Liver (tissue), 9 donors: Measurements from ENCODE around the gene ECE1. TPM values are rescaled to one million over a fixed set of nuclear protein-coding genes. Genes with fewer than 3 reads are reported as not detected.

Experiments used
- DNase-seq: peaks from one replicate; pipeline ENCODE4 v3.0.0-alpha.2; 2017; ENCODE audit warnings: low spot score
- H3K27ac ChIP-seq, 2 donors: one replicate each; pipeline ENCODE4 v1.7.0; 2013; ENCODE audit warnings: inconsistent platforms in 2 of 2, low read length in 2 of 2, control low read depth in 1 of 2, low read depth in 1 of 2, mild to moderate bottlenecking in 1 of 2
- H3K27me3 ChIP-seq, 4 donors: one replicate each; pipeline versions ENCODE4 v1.6.1 to v1.7.0; 2013; ENCODE audit warnings: low read length in 3 of 4, inconsistent platforms in 1 of 4, mild to moderate bottlenecking in 1 of 4, moderate library complexity in 1 of 4; ENCODE audit not compliant: control insufficient read depth in 4 of 4, insufficient read depth in 4 of 4
- H3K36me3 ChIP-seq, 4 donors: one replicate each; pipeline versions ENCODE4 v1.6.1 to v1.7.0; 2013; ENCODE audit warnings: low read length in 3 of 4, mild to moderate bottlenecking in 3 of 4, low read depth in 1 of 4, moderate library complexity in 1 of 4; ENCODE audit not compliant: control insufficient read depth in 4 of 4, insufficient read depth in 3 of 4
- H3K4me1 ChIP-seq, 4 donors: one replicate each; pipeline versions ENCODE4 v1.6.1 to v1.7.0; 2013; ENCODE audit warnings: low read length in 3 of 4, mild to moderate bottlenecking in 3 of 4, moderate library complexity in 1 of 4; ENCODE audit not compliant: control insufficient read depth in 4 of 4, insufficient read depth in 4 of 4
- H3K4me3 ChIP-seq, 3 donors: one replicate each; pipeline versions ENCODE4 v1.6.1 to v1.7.0; 2013; ENCODE audit warnings: low read length in 3 of 3, control low read depth in 1 of 3, low read depth in 1 of 3, mild to moderate bottlenecking in 1 of 3
- H3K9ac ChIP-seq, 2 donors: one replicate each; pipeline ENCODE4 v1.7.0; 2013; ENCODE audit warnings: low read length in 2 of 2, mild to moderate bottlenecking in 2 of 2, moderate library complexity in 2 of 2, control low read depth in 1 of 2, low read depth in 1 of 2
- H3K9me3 ChIP-seq, 4 donors: one replicate each; pipeline versions ENCODE4 v1.6.1 to v1.7.0; 2013; ENCODE audit warnings: low read length in 3 of 4; ENCODE audit not compliant: control insufficient read depth in 4 of 4
- EGR1 ChIP-seq, 2 donors: IDR thresholded peaks; 2 replicates each; pipeline ENCODE4 v1.6.1; 2016 to 2018; ENCODE audit warnings: antibody characterized with exemption in 2 of 2, low read depth in 2 of 2
- FOXA1 ChIP-seq: IDR thresholded peaks from 2 replicates; pipeline ENCODE4 v1.6.1; 2016; ENCODE audit warnings: antibody characterized with exemption
- FOXA2 ChIP-seq: IDR thresholded peaks from 2 replicates; pipeline ENCODE4 v1.6.1; 2016; ENCODE audit warnings: antibody characterized with exemption
- GABPA ChIP-seq, 2 donors: IDR thresholded peaks in 1 of 2; conservative IDR thresholded peaks in 1 of 2; 2 replicates each; pipeline ENCODE4 v1.6.1; 2016; ENCODE audit warnings: antibody characterized with exemption in 2 of 2, mild to moderate bottlenecking in 1 of 2, moderate library complexity in 1 of 2
- HNF4A ChIP-seq, 2 donors: conservative IDR thresholded peaks; 2 replicates each; pipeline ENCODE4 v1.6.1; 2016; ENCODE audit warnings: antibody characterized with exemption in 2 of 2, mild to moderate bottlenecking in 2 of 2
- HNF4G ChIP-seq: IDR thresholded peaks from 2 replicates; pipeline ENCODE4 v1.6.1; 2016; ENCODE audit warnings: antibody characterized with exemption
- JUND ChIP-seq, 2 donors: IDR thresholded peaks; 2 replicates each; pipeline ENCODE4 v1.6.1; 2016; ENCODE audit warnings: antibody characterized with exemption in 2 of 2
- NR2F2 ChIP-seq: IDR thresholded peaks from 2 replicates; pipeline ENCODE4 v1.6.1; 2016; ENCODE audit warnings: antibody characterized with exemption
- RAD21 ChIP-seq, 2 donors: IDR thresholded peaks; 2 replicates each; pipeline ENCODE4 v1.6.1; 2016; ENCODE audit warnings: antibody characterized with exemption in 2 of 2, mild to moderate bottlenecking in 2 of 2
- RXRA ChIP-seq, 2 donors: IDR thresholded peaks; 2 replicates each; pipeline ENCODE4 v1.6.1; 2017 to 2018; ENCODE audit warnings: antibody characterized with exemption in 2 of 2, mild to moderate bottlenecking in 1 of 2
- SP1 ChIP-seq: IDR thresholded peaks from 2 replicates; pipeline ENCODE4 v1.6.1; 2018; ENCODE audit warnings: antibody characterized with exemption, mild to moderate bottlenecking
- TAF1 ChIP-seq: conservative IDR thresholded peaks from 2 replicates; pipeline ENCODE4 v1.6.1; 2016; ENCODE audit warnings: antibody characterized with exemption, mild to moderate bottlenecking
- YY1 ChIP-seq: IDR thresholded peaks from 2 replicates; pipeline ENCODE4 v1.6.1; 2016; ENCODE audit warnings: antibody characterized with exemption, mild to moderate bottlenecking
- WGBS: extraction: QIAGEN DNeasy Blood & Tissue Kit; methylation state at CpG from one replicate; pipeline ENCODE4 v1.1.7; 2013; 5-methylcytosine and 5-hydroxymethylcytosine counted together
- polyA plus RNA-seq, 2 donors: library from polyadenylated mRNA; stranded (reverse) in 1 of 2; unstranded in 1 of 2; fragments of 200-250 nt in 1 of 2; fragments of >200 nt in 1 of 2; fragmentation: Nextera tagmentation in 1 of 2; extraction: Ambion mirVana in 1 of 2; gene quantifications; one replicate each; pipeline versions ENCODE4 v1.2.1 to v1.2.3, GENCODE V29; 2013 to 2015
- total RNA-seq, 2 donors: library from RNA; depleted of rRNA; stranded (reverse); fragments of >200 nt; gene quantifications; one replicate each; pipeline ENCODE4 v1.2.3, GENCODE V29; 2014
- TF ChIP-seq, protein P1 (sequence below): IDR thresholded peaks from 2 replicates; pipeline ENCODE4 v1.6.1; 2016; ENCODE audit warnings: antibody characterized with exemption
- TF ChIP-seq, protein P2 (sequence below): IDR thresholded peaks from 2 replicates; pipeline ENCODE4 v1.6.1; 2016; ENCODE audit warnings: antibody characterized with exemption, mild to moderate bottlenecking
- TF ChIP-seq, protein P3 (sequence below): IDR thresholded peaks from 2 replicates; pipeline ENCODE4 v1.6.1; 2016; ENCODE audit warnings: antibody characterized with exemption
- TF ChIP-seq, protein P4 (sequence below): IDR thresholded peaks from 2 replicates; pipeline ENCODE4 v1.6.1; 2016; ENCODE audit warnings: antibody characterized with exemption
- TF ChIP-seq, protein P5 (sequence below): fragments of 150-350 bp; IDR thresholded peaks from 2 replicates; pipeline ENCODE4 v1.5.1; 2017; ENCODE audit warnings: improper control_type of control experiment, low read depth, low read length; ENCODE audit not compliant: missing input control
- donor health status: healthy.
- donor health status: healthy.
- donor health status: healthy.
- donor health status: healthy.
- donor health status: healthy.

Gene ECE1
- total and polyA plus RNA-seq, 4 donors = 29.3 to 46.4 (median 39.6) TPM

DNA sequence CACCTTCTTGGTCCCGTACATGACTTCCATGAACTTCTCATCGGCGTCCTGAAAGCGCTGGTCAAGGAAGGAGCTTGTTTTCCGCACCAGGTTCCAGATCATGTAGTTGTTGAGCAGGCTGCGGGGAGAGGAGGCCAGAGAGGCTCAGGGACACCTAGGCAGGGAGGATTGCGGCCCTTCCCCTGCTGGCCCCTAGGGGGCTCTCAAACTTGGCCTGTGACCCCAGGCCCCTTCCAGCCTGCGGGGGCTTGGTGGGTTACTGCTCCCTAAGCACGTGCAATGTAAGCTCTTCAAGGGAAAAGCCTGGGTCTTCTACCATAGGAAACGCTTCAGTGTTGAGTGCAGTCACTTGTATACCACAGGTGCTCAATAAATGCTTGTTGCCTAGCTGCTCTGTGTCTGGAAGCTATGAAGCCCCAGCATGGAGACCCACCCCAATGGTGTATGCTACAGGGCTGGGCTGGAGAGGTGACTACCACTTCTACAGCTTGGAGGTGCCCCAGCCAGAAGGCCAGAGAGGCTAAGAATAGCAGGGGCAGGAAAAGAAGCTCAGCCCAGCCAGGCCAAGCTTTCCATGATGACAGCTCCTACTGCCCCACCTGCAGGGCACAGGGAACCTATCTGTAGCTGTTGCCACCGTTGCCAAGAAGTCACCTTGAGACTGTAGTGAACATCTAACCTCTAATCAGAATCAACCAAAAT lies 45.1 kb downstream of the ECE1 start:
- Histone ChIP-seq H3K4me1 (peaks cover 0 to 15% (median 11%) of the 10 kb centered on the region in 4 donors), H3K36me3 (peaks cover 3 to 51% (median 31%) of the 10 kb centered on the region in 4 donors), H3K9me3 (no peaks in the 10 kb centered on the region), H3K4me3 (no peak overlapping the region), H3K9ac (no peak overlapping the region), H3K27me3 (no peaks in the 10 kb centered on the region), H3K27ac (no peak overlapping the region)
- TF ChIP-seq RAD21 (IDR thresholded peaks at IDR 0.05) = no peak
- TF ChIP-seq, protein P1, sequence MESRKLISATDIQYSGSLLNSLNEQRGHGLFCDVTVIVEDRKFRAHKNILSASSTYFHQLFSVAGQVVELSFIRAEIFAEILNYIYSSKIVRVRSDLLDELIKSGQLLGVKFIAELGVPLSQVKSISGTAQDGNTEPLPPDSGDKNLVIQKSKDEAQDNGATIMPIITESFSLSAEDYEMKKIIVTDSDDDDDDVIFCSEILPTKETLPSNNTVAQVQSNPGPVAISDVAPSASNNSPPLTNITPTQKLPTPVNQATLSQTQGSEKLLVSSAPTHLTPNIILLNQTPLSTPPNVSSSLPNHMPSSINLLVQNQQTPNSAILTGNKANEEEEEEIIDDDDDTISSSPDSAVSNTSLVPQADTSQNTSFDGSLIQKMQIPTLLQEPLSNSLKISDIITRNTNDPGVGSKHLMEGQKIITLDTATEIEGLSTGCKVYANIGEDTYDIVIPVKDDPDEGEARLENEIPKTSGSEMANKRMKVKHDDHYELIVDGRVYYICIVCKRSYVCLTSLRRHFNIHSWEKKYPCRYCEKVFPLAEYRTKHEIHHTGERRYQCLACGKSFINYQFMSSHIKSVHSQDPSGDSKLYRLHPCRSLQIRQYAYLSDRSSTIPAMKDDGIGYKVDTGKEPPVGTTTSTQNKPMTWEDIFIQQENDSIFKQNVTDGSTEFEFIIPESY = no peak
- no peak for TF ChIP-seq HNF4G
- TF ChIP-seq, protein P2, sequence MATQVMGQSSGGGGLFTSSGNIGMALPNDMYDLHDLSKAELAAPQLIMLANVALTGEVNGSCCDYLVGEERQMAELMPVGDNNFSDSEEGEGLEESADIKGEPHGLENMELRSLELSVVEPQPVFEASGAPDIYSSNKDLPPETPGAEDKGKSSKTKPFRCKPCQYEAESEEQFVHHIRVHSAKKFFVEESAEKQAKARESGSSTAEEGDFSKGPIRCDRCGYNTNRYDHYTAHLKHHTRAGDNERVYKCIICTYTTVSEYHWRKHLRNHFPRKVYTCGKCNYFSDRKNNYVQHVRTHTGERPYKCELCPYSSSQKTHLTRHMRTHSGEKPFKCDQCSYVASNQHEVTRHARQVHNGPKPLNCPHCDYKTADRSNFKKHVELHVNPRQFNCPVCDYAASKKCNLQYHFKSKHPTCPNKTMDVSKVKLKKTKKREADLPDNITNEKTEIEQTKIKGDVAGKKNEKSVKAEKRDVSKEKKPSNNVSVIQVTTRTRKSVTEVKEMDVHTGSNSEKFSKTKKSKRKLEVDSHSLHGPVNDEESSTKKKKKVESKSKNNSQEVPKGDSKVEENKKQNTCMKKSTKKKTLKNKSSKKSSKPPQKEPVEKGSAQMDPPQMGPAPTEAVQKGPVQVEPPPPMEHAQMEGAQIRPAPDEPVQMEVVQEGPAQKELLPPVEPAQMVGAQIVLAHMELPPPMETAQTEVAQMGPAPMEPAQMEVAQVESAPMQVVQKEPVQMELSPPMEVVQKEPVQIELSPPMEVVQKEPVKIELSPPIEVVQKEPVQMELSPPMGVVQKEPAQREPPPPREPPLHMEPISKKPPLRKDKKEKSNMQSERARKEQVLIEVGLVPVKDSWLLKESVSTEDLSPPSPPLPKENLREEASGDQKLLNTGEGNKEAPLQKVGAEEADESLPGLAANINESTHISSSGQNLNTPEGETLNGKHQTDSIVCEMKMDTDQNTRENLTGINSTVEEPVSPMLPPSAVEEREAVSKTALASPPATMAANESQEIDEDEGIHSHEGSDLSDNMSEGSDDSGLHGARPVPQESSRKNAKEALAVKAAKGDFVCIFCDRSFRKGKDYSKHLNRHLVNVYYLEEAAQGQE = no peak
- TF ChIP-seq FOXA2 = no peak
- TF ChIP-seq SP1 = no peak
- TF ChIP-seq NR2F2 = no peak
- TF ChIP-seq, protein P3, sequence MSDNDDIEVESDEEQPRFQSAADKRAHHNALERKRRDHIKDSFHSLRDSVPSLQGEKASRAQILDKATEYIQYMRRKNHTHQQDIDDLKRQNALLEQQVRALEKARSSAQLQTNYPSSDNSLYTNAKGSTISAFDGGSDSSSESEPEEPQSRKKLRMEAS = no peak
- TF ChIP-seq FOXA1 = no peak
- TF ChIP-seq JUND (IDR thresholded peaks at IDR 0.05) = no peak
- no peak for TF ChIP-seq EGR1 (IDR thresholded peaks at IDR 0.05; ENCODE audit: low read depth in 2 of 2)
- TF ChIP-seq TAF1 = no peak
- TF ChIP-seq HNF4A (conservative IDR thresholded peaks at IDR 0.05) = no peak
- TF ChIP-seq, protein P4, sequence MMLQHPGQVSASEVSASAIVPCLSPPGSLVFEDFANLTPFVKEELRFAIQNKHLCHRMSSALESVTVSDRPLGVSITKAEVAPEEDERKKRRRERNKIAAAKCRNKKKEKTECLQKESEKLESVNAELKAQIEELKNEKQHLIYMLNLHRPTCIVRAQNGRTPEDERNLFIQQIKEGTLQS = no peak
- no peak for TF ChIP-seq RXRA (IDR thresholded peaks at IDR 0.05)
- TF ChIP-seq, protein P5, sequence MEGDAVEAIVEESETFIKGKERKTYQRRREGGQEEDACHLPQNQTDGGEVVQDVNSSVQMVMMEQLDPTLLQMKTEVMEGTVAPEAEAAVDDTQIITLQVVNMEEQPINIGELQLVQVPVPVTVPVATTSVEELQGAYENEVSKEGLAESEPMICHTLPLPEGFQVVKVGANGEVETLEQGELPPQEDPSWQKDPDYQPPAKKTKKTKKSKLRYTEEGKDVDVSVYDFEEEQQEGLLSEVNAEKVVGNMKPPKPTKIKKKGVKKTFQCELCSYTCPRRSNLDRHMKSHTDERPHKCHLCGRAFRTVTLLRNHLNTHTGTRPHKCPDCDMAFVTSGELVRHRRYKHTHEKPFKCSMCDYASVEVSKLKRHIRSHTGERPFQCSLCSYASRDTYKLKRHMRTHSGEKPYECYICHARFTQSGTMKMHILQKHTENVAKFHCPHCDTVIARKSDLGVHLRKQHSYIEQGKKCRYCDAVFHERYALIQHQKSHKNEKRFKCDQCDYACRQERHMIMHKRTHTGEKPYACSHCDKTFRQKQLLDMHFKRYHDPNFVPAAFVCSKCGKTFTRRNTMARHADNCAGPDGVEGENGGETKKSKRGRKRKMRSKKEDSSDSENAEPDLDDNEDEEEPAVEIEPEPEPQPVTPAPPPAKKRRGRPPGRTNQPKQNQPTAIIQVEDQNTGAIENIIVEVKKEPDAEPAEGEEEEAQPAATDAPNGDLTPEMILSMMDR = no peak
- no peak for TF ChIP-seq GABPA (IDR thresholded peaks at IDR 0.05 in 1 of 2, conservative IDR thresholded peaks at IDR 0.05 in 1 of 2)
- no peak for TF ChIP-seq YY1
- no peak for DNase-seq
- 97% methylated on average over 11 of the region's 11 CpGs for WGBS
